HG03442 (cell line): ENCODE data around the gene C20orf144.
"Not testable (repeated sequence)": the region's sequence is repeated elsewhere in the genome, so short reads cannot be mapped to it uniquely, and the experiment has no call there.

ENCODE experiments used
- ATAC-seq: cut with Tn5 transposase; IDR thresholded peaks from one replicate; pipeline ENCODE4 v1.9.1; 2021; ENCODE audit warnings: mild to moderate bottlenecking, moderate library complexity; ENCODE audit not compliant: unreplicated experiment

The C20orf144 gene

DNA sequence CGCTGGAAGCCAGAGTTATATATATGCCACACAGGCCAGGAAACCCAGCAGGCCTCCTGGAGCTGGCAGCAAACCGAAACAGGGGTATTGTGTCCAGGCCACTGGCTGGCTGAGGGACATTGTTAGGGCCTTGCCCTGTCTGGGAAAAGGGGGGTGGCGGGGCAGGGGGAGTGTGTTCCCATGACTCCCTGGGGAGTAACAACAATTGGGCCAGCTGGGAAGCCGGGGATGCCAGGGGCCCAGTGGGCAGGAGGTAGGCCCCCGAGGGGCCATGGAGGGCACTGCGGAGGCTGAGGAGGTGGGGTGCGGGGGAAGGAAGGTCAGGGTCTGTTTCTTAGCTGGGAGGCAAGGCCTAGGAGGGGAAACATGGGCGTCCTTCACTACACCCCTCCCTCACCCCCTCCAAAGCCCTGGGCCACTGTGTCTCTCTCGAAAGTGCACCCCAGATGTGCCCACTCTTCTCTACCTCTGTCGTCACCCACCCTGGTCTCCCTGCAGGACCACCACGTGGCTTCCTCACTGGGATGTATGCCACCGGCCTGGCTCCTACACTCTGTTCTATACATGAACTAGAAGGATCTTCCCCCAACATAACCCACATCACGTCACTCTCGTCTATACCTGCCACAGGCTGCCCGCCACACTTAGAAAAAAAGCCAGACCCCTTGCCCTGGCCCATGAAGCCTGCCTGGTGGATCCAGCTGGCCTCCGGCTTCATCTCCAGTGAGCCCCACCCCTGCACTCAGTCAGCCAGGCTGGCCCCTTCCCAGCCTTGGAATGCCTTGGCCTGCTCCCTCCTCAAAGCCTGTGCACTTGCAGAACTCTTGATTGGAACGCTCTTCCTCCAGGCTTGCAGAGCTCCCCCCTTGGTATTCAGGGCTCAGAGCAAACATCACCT is 31.9 kb downstream of the C20orf144 start:
- no peak for ATAC-seq

DNA sequence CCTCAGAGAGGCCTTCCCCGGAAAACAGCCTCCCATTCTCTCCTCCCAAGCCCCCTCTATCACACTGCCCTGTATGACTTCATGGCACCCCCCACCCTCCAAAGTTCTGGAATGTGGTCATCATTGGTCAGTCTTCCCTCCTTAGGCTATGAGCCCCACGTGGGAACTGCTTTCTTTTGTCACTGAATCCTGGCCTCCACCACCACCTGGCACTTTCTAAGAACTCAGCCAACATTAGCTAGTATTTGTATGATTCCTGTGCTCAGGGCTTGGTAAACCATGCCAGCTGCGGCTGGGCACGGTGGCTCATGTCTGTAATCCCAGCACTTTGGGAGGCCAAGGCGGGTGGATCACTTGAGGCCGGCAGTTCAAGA is 32.5 kb downstream of the C20orf144 start:
- no peak for ATAC-seq

DNA sequence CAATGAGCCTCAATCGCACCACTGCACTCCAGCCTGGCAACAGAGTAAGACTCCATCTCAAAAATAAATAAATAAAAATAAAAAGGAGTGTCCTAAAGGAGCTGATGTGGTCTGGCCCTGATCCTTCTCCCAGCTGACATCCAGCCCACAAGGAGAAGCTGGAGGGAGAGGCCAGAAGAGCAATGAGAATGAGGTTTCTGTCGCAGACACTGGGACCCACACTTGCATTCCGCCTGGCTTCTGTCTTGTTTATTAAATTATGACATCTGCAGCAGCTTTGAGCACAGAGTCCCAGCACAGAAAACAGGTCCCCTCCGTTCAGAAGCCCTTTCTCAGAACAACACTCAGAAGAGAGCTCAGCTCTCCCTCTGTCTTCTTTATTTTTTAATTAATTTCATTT is 34.3 kb downstream of the C20orf144 start:
- no peak for ATAC-seq

DNA sequence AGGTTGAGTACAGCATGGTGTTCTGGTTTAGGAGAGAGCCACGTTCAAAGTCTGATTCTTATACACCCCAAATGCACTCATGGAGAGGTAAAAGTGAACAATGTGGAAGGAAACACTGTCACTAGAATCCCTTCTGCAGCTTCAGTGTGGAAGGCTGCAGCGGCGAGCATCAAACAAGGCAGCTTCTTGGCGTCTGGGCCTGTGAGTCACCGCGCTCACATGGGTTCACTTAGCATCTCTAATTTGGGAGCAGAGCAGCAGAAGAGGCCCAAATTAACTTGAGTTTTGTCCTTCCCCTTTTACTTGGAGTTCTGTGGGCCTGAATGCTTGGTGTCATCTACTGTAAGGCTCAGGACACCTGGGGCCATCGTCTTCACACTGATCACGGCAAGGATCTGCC is 35.0 kb downstream of the C20orf144 start:
- no peak for ATAC-seq

DNA sequence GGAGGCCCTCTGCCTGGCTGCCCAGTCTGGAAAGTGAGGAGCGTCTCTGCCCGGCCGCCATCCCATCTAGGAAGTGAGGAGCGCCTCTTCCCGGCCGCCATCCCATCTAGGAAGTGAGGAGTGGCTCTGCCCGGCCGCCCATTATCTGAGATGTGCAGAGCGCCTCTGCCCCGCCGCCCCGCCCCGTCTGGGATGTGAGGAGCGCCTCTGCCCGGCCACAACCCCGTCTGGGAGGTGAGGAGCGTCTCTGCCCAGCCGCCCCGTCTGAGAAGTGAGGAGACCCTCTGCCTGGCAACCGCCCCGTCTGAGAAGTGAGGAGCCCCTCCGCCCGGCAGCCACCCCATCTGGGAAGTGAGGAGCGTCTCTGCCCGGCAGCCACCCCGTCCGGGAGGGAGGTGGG is 36.8 kb downstream of the C20orf144 start:
- ATAC-seq, result not testable (repeated sequence)

DNA sequence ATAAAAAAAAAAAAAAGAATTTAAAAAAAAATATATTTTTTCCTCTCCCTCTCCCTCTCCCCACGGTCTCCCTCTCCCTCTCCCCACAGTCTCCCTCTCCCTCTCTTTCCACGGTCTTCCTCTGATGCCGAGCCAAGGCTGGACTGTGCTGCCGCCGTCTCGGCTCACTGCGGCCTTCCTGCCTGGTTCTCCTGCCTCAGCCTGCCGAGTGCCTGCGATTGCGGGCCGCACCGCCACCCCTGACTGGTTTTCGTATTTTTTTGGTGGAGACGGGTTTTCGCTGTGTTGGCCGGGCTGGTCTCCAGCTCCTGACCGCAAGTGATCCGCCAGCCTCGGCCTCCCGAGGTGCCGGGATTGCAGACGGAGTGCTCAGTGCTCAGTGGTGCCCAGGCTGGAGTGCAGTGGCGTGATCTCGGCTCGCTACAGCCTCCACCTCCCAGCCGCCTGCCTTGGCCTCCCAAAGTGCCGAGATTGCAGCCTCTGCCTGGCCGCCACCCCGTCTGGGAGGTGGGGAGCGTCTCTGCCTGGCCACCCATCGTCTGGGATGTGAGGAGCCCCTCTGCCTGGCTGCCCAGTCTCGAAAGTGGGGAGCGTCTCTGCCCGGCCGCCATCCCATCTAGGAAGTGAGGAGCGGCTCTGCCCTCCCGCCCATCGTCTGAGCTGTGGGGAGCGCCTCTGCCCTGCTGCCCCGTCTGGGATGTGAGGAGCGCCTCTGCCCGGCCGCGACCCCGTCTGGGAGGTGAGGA is 38.7 kb downstream of the C20orf144 start:
- ATAC-seq, result not testable (repeated sequence)

DNA sequence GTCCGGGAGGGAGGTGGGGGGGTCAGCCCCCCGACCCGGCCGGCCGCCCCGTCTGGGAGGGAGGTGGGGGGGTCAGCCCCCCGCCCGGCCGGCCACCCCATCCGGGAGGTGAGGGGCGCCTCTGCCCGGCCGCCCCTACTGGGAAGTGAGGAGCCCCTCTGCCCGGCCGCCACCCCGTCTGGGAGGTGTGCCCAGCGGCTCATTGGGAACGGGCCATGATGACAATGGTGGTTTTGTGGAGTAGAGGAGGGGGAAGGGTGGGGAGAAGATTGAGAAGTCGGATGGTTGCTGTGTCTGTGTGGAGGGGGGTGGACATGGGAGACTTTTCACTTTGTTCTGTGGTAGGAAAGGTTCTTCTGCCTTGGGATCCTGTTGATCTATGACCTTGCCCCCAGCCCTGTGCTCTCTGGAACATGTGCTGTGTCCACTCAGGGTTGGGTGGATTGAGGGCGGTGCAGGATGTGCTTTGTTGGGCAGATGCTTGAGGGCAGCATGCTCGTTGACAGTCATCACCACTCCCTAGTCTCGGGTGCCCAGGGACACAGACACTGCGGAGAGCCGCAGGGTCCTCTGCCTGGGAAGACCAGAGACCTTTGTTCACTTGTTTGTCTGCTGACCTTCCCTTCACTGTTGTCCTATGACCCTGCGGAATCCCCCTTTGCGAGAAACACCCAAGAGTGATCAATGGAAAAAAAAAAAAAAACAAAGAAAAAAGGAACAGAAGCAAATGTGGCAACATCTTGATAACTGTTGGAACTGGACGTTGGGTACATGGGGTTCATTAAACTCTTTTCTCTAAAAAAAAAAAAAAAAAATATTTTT is 39.7 kb downstream of the C20orf144 start:
- no peak for ATAC-seq

DNA sequence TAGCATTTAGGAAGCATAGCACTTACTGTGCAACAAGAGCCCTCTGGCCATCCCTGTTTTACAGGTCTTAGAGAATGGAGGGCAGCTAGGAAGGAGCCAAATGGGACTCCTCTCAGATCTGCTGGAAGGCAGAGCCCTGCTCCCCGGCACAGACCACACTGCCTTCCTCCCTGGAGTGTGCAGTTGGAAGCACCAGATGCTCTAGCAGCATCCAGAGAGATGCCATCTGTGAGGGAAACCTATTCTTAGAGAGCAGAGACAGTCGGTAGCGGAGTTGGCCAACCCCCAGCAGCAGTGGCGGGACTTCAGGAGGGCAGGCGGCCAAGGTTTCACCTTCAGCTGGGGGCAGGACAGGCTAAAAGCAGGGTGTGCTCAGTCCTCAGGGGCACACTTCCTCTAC is 40.7 kb downstream of the C20orf144 start:
- ATAC-seq, result no peak

DNA sequence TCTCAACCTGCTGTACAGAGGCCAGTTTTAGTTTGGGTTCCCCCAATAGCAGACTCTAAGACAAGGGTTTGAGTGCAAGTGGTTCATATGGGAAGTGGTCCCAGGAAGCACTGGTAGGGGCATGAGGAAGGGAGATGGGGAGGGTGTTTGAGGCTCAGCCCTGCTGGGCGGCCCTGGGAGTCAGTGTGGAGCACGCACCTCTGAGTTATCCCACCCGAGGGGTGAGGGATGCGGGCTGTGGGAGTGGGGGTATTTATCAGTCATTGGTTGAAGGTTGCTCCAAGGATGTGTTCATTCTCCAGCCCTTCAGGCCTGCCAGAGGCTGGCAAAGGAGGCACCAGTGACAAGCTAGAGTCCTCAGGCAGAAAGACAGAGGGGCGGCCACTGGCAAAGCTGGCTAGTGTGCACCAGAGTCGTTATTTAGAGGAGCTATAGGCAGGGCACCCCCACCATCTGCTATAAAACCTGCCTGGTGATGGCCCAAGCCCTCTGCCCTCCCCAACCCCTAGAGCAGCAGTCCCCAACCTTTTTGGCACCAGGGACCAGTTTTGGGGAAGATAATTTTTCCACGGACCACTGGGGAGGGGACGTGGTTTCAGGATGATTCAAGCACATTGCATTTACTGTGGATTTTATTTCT is 41.5 kb downstream of the C20orf144 start:
- ATAC-seq, result no peak

DNA sequence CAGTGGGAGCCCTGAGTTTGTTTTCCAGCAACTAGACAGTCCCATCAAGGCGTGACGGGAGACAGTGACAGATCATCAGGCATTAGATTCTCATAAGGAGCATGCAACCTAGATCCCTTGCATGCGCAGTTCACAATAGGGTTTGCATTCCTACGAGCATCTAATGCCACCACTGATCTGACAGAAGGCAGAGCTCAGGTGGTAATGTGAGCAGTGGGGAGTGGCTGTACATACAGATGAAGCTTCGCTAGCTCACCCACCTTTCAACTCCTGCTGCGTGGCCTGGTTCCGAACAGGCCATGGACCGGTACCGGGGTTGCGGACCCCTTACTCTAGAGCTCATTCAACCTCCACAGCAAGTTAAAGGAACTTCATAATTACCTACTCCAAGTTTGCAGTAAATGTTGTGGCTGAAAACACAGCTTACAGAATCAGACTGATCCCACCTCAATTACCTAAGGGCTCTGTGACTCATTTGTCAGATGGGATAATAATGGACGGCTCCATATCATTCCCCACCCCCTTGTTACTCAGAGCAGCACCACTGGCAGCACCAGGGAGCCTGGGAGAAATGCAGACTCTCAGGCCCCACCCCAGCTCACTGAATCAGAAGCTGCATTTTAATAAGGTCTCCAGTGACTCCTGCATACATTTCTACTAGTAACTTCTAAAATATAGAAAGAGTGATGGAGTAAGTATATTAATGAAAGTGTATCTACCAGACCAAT is 42.2 kb downstream of the C20orf144 start:
- no peak for ATAC-seq

DNA sequence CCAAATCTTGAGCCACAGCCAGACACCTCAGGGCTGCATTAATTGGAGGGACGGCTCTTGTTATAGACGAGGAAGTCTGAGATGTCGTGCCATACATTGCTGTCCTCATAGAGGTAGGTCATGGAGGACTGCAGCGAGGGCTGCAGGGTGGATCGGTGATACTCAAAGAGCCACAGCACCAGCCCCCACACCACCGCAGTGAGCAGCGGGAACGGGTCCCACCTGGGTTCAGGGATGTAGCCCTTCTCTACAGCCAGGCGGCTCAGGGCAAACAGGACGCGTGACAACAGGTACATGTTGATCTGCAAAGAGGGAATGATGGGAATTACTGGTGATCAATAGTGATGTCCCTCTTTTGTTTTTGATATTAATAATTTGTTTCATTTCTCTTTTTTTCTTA is 45.5 kb downstream of the C20orf144 start:
- no peak for ATAC-seq

DNA sequence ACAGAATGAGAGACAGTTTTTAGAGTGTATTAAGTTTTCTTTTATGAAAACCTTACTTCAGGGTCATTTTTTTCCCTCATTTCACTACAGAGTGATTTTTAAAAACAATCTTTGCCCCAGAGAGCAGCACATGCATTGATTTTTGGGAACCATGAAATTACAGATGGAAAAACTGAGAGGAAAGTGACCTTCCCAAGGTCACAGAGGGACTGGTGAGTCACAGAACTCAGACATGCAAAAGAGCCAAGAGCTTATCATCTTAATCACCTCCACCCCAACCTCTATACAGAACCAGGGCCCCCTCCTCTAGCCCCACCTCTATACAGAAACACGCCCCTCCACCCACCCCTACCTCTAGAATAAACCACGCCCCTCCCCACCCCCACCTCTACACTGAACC is 47.3 kb downstream of the C20orf144 start:
- ATAC-seq, result no peak

DNA sequence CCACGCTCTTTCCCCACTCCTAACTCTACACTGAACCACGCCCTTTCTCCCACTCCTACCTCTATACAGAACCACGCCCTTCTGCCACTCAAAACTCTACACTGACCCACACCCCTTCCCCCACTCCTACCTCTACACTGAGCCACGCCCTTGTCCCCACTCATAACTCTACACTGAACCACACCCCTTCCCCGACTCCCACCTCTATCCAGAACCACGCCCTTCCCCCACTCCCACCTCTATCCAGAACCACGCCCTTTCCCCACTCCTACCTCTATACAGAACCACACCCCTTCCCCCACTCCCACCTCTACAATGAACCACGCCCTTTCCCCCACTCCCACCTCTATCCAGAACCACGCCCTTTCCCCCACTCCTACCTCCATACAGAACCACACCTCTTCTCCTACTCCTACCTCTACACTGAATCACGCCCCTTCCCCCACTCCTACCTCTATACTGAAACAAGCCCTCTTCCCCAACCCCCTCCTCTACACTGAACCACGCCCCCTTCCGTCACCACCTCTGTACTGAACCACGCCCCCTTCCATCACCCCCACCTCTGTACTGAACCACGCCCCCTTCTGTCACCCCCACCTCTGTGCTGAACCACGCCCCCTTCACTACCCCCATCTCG is 47.9 kb downstream of the C20orf144 start:
- no peak for ATAC-seq

DNA sequence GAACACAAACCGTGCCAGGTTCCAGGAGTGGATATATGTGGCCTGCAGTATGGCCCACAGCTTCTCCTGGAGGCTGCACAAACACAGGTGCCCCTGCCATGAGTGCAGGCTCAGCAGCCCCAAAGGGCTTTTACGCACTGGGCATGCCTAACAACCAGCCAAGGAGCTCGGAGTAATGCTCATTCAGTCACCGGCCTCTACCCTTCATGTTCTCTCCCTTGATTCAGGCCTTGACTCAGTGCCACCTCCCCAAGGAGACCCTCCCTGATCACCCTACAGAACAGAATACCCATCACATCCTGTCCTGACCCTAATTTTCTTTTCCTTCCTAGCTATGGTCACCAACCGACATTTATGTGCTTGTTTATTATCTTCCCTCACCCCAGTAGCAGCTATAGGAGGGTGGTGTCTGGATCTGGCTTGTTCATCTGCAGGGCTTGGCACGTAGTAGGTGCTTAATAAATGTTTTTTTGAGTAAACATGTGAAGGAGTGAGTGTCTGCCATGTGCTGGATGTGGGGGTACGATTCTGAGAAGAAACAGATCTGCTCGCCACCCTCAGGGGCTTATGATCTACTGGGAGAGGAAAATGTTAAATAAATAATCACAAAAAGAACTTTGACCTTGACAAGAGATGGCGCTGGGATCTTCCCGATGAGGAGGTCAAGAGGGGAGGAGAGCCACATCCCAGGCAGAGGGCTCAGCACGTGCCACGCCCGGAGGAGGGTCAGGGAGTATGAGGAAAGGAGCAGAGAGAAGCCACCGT is 48.7 kb downstream of the C20orf144 start:
- ATAC-seq, result no peak

DNA sequence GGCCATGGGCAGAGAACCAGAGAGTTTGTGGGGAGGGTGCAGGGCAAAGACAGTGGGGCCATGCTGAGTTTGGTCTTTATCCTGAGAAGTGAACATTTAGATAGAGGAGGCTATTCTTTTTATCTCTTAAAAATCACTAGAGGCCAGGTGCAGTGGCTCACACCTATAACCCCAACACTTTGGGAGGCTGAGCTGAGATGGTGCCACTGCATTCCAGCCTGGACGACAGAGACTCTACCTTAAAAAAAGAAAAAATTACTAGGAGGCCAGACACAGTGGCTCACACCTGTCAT is 49.3 kb downstream of the C20orf144 start:
- ATAC-seq, result no peak
